H1 (cell line): ENCODE data around the gene HS3ST6. TPM values are rescaled to one million over a fixed set of nuclear protein-coding genes. Genes with fewer than 3 reads are reported as not detected.

Source experiments
- CTCF ChIA-PET: fragments of 300-600 bp; sonication (Branson Sonifier 250); formaldehyde crosslinking; loops from one replicate; lab custom pipeline; 2021; ENCODE audit not compliant: partially characterized antibody; lab: Charles Lee
- POLR2A ChIA-PET: fragments of 300-600 bp; sonication (Branson Sonifier 250); formaldehyde crosslinking; loops from one replicate; lab custom pipeline; 2021; ENCODE audit warnings: inconsistent platforms; ENCODE audit not compliant: partially characterized antibody; lab: Charles Lee
- DNase-seq, 2 experiments: peaks; one replicate each; pipeline versions ENCODE4 v3.0.0 to v3.0.0-alpha.2; 2010 to 2022; ENCODE audit warnings: low spot score in 2 of 2, low read depth in 1 of 2, mixed read lengths in 1 of 2
- FAIRE-seq: peaks from 2 replicates; lab custom pipeline; 2011; peaks lifted over from hg19 to GRCh38; lab: Jason Lieb, UNC
- H2AFZ ChIP-seq: 2 replicates; pipeline ENCODE4 v1.8.1; 2012; ENCODE audit warnings: low read length, inconsistent platforms
- H2AK5ac ChIP-seq: 2 replicates; pipeline ENCODE4 v1.6.1; 2013; ENCODE audit warnings: low read depth, low read length
- H2BK120ac ChIP-seq: replicated peaks from 2 replicates; pipeline ENCODE3; 2013; ENCODE audit warnings: low read depth, low read length, inconsistent platforms
- H2BK12ac ChIP-seq: 2 replicates; pipeline ENCODE4 v1.6.1; 2013; ENCODE audit warnings: low read depth, low read length
- H2BK15ac ChIP-seq: 2 replicates; pipeline ENCODE4 v1.6.1; 2013; ENCODE audit warnings: low read length
- H2BK20ac ChIP-seq: 2 replicates; pipeline ENCODE4 v1.6.1; 2013; ENCODE audit warnings: low read length
- H2BK5ac ChIP-seq: 2 replicates; pipeline ENCODE4 v1.6.1; 2013; ENCODE audit warnings: low read depth, low read length
- H3K14ac ChIP-seq: 2 replicates; pipeline ENCODE4 v1.6.1; 2013; ENCODE audit warnings: inconsistent platforms; ENCODE audit not compliant: insufficient read length
- H3K18ac ChIP-seq: 2 replicates; pipeline ENCODE4 v1.6.1; 2013; ENCODE audit warnings: low read length; ENCODE audit errors: extremely low read depth
- H3K23ac ChIP-seq: 2 replicates; pipeline ENCODE4 v1.6.1; 2013; ENCODE audit warnings: inconsistent platforms; ENCODE audit not compliant: insufficient read length
- H3K23me2 ChIP-seq: 2 replicates; pipeline ENCODE4 v1.6.1; 2013; ENCODE audit warnings: low read depth, low read length
- H3K27ac ChIP-seq: 2 replicates; pipeline ENCODE4 v1.6.1; 2011; ENCODE audit warnings: low read depth, low read length, inconsistent platforms
- H3K27me3 ChIP-seq, 4 experiments: replicated peaks in 1 of 4; 1 replicate in 1 of 4; 2 replicates in 3 of 4; pipeline versions ENCODE4 v1.6.1 to v1.8.1; 2011 to 2013; ENCODE audit warnings: low read length in 3 of 4, mild to moderate bottlenecking in 3 of 4, inconsistent platforms in 2 of 4, mixed read lengths in 2 of 4, moderate library complexity in 1 of 4; ENCODE audit not compliant: control insufficient read depth in 3 of 4, insufficient read depth in 3 of 4; ENCODE audit errors: extremely low read depth in 1 of 4
- H3K36me3 ChIP-seq, 4 experiments: 2 replicates each; pipeline versions ENCODE4 v1.6.1 to v1.8.1; 2011 to 2013; ENCODE audit warnings: mild to moderate bottlenecking in 4 of 4, low read length in 3 of 4, moderate library complexity in 2 of 4, control low read depth in 1 of 4, inconsistent platforms in 1 of 4; ENCODE audit not compliant: insufficient read depth in 4 of 4, control insufficient read depth in 2 of 4
- H3K4ac ChIP-seq: replicated peaks from 2 replicates; pipeline ENCODE3; 2013; ENCODE audit warnings: low read length, low read depth, mixed read lengths, inconsistent platforms; ENCODE audit not compliant: insufficient read length
- H3K4me1 ChIP-seq, 4 experiments: replicated peaks in 1 of 4; 1 replicate in 1 of 4; 2 replicates in 3 of 4; pipeline versions ENCODE4 v1.6.1 to v1.8.1; 2011 to 2013; ENCODE audit warnings: low read length in 3 of 4, inconsistent platforms in 2 of 4, mixed read lengths in 1 of 4; ENCODE audit not compliant: insufficient read depth in 4 of 4, control insufficient read depth in 3 of 4
- H3K4me2 ChIP-seq, 2 experiments: 2 replicates each; pipeline versions ENCODE4 v1.6.1 to v1.8.1; 2011 to 2013; ENCODE audit warnings: low read depth in 2 of 2, low read length in 2 of 2, control low read depth in 1 of 2, inconsistent platforms in 1 of 2, mild to moderate bottlenecking in 1 of 2; ENCODE audit not compliant: insufficient read depth in 1 of 2
- H3K4me3 ChIP-seq, 4 experiments: fragments of 200-600, 300-600 bp in 1 of 4; sonication (generic), shearing (Covaris generic), sonication (Bioruptor Twin) in 1 of 4; 2 replicates each; pipeline versions ENCODE4 v1.5.1 to v1.8.1; 2011 to 2016; ENCODE audit warnings: low read length in 4 of 4, low read depth in 3 of 4, control low read depth in 2 of 4, inconsistent platforms in 2 of 4, mild to moderate bottlenecking in 2 of 4, mixed read lengths in 1 of 4, moderate library complexity in 1 of 4; ENCODE audit not compliant: insufficient read depth in 2 of 4; ENCODE audit errors: extremely low read depth in 1 of 4
- H3K56ac ChIP-seq: replicated peaks from 2 replicates; pipeline ENCODE3; 2013; ENCODE audit warnings: low read depth, mild to moderate bottlenecking, mixed read lengths, low read length, inconsistent platforms; ENCODE audit not compliant: insufficient read length
- H3K79me1 ChIP-seq: 2 replicates; pipeline ENCODE4 v1.6.1; 2013; ENCODE audit warnings: low read depth, low read length, control low read depth
- H3K79me2 ChIP-seq, 2 experiments: 2 replicates each; pipeline versions ENCODE4 v1.6.1 to v1.8.1; 2012 to 2013; ENCODE audit warnings: low read length in 2 of 2, mild to moderate bottlenecking in 2 of 2, inconsistent platforms in 1 of 2; ENCODE audit not compliant: insufficient read depth in 2 of 2, control insufficient read depth in 1 of 2
- H3K9ac ChIP-seq, 4 experiments: replicated peaks in 1 of 4; 1 replicate in 1 of 4; 2 replicates in 3 of 4; pipeline versions ENCODE4 v1.6.1 to v1.8.1; 2011 to 2013; ENCODE audit warnings: low read depth in 3 of 4, low read length in 3 of 4, control low read depth in 2 of 4, mild to moderate bottlenecking in 2 of 4, moderate library complexity in 2 of 4, inconsistent platforms in 1 of 4; ENCODE audit errors: extremely low read depth in 1 of 4
- H3K9me3 ChIP-seq, 2 experiments: 2 replicates each; pipeline versions ENCODE4 v1.6.1 to v1.8.1; 2012 to 2013; ENCODE audit warnings: mild to moderate bottlenecking in 2 of 2, moderate library complexity in 2 of 2, control low read depth in 1 of 2, inconsistent platforms in 1 of 2, low read depth in 1 of 2, low read length in 1 of 2, mixed read lengths in 1 of 2; ENCODE audit not compliant: insufficient read depth in 2 of 2
- H4K20me1 ChIP-seq, 2 experiments: replicated peaks in 1 of 2; 2 replicates each; pipeline versions ENCODE3 to v1.8.1; 2011 to 2013; ENCODE audit warnings: inconsistent platforms in 2 of 2, low read length in 2 of 2, mild to moderate bottlenecking in 1 of 2; ENCODE audit not compliant: insufficient read depth in 2 of 2, control insufficient read depth in 1 of 2
- H4K5ac ChIP-seq: 2 replicates; pipeline ENCODE4 v1.6.1; 2013; ENCODE audit warnings: low read length, low read depth, mixed read lengths, inconsistent platforms; ENCODE audit not compliant: insufficient read length
- H4K8ac ChIP-seq: 2 replicates; pipeline ENCODE4 v1.8.0; 2013; ENCODE audit warnings: mild to moderate bottlenecking, moderate library complexity, low read length, inconsistent platforms; ENCODE audit not compliant: insufficient read depth; ENCODE audit errors: extremely low read depth
- H4K91ac ChIP-seq: replicated peaks from 2 replicates; pipeline ENCODE3; 2013; ENCODE audit warnings: low read length, mixed read lengths, inconsistent platforms; ENCODE audit not compliant: insufficient read length
- CTCF ChIP-seq, 3 experiments: IDR thresholded peaks; 1 replicate in 2 of 3; 2 replicates in 1 of 3; pipeline versions ENCODE4 v1.5.1 to v1.6.1; 2011; ENCODE audit warnings: low read length in 3 of 3, mild to moderate bottlenecking in 3 of 3, inconsistent platforms in 2 of 3, low read depth in 1 of 3, moderate library complexity in 1 of 3; ENCODE audit not compliant: insufficient read depth in 1 of 3; ENCODE audit errors: control extremely low read depth in 1 of 3
- RAD21 ChIP-seq, 2 experiments: IDR thresholded peaks in 1 of 2; conservative IDR thresholded peaks in 1 of 2; 2 replicates each; pipeline ENCODE4 v1.6.1; 2011; ENCODE audit warnings: low read depth in 2 of 2, low read length in 2 of 2, improper control_type of control experiment in 1 of 2, inconsistent platforms in 1 of 2, mild to moderate bottlenecking in 1 of 2, moderate library complexity in 1 of 2
- SP4 ChIP-seq: IDR thresholded peaks from 2 replicates; pipeline ENCODE4 v1.6.1; 2012; ENCODE audit warnings: low read length, inconsistent platforms
- WGBS, 2 experiments: shearing (Covaris generic) in 1 of 2; methylation state at CpG; one replicate each; pipeline versions ENCODE4 v1.1.6 to v1.1.7; 2013 to 2015; ENCODE audit warnings: low lambda C conversion rate in 2 of 2, mixed read lengths in 2 of 2, inconsistent platforms in 1 of 2, low coverage in 1 of 2, missing lambda C conversion rate in 1 of 2; ENCODE audit not compliant: insufficient replicate concordance in 2 of 2, insufficient coverage in 1 of 2, insufficient read length in 1 of 2; ENCODE audit errors: extremely low coverage in 1 of 2, missing lambda C conversion rate in 1 of 2; 5-methylcytosine and 5-hydroxymethylcytosine counted together
- polyA plus RNA-seq, 7 experiments: library from polyadenylated mRNA; depleted of rRNA in 3 of 7; stranded (reverse) in 5 of 7; unstranded in 2 of 7; fragments of >200 nt in 5 of 7; fragments of 200-250 nt in 2 of 7; gene quantifications; 1 replicate in 5 of 7; 2 replicates in 1 of 7; 4 replicates in 1 of 7; pipeline versions ENCODE4 v1.2.1 to v1.2.3, GENCODE V29; 2011 to 2013; ENCODE audit warnings: missing spikeins in 2 of 7, mixed read lengths in 2 of 7
- total RNA-seq: library from RNA; stranded (reverse); fragmentation: NEBNext Ultra II Directional; extraction: Animal tissue kit (Norgen Biotek cat#: 25700); gene quantifications from 2 replicates; pipeline ENCODE4 v1.2.1, GENCODE V29; 2021

Gene HS3ST6
- total and polyA plus RNA-seq, 2 of the 8 experiments (the other 6 are each of a cell fraction or from before 2014, with no cell fraction given): 0.36 to 0.39 TPM

- H3K23me2 ChIP-seq: no peaks in the 10 kb centered on the region
- no peak overlapping the region for H2AK5ac ChIP-seq
- CTCF ChIA-PET: interaction anchor here (0.6 to 6.6 kb wide), 24 partner anchors 9 to 1376 kb away, joined by 3 to 75 read pairs (median 4); partner anchors contain the start of gene MSRB1
- H2BK5ac ChIP-seq: no peak overlapping the region
- no peak for DNase-seq
- no peak overlapping the region for H4K5ac ChIP-seq
- H4K91ac ChIP-seq: no peak overlapping the region
- WGBS, 2 experiments: 42% methylated on average over 4 of the region's 4 CpGs; no CpG with 5 or more reads in 1 of the 2 experiments
- no peak overlapping the region for H3K9ac ChIP-seq
- no peaks in the 10 kb centered on the region for H3K79me2 ChIP-seq
- peak in 2 of 3 experiments; percentile 8 to 31; a peak in 3 of 4 replicates for TF ChIP-seq CTCF (IDR thresholded peaks at IDR 0.05; ENCODE audit: control extremely low read depth in 1 of 3, insufficient read depth in 1 of 3, low read depth in 1 of 3, low read length in 3 of 3)
- TF ChIP-seq SP4: no peak
- TF ChIP-seq RAD21 (IDR thresholded peaks at IDR 0.05 in 1 of 2, conservative IDR thresholded peaks at IDR 0.05 in 1 of 2; ENCODE audit: low read depth in 2 of 2, low read length in 2 of 2): peak; percentile 45 to 58
- no peak overlapping the region for H2BK15ac ChIP-seq
- H2BK120ac ChIP-seq: no peak overlapping the region
- H4K8ac ChIP-seq: no peak overlapping the region
- H3K36me3 ChIP-seq: no peaks in the 10 kb centered on the region
- no peak overlapping the region for H2AFZ ChIP-seq
- H3K4me2 ChIP-seq: no peak overlapping the region
- H3K9me3 ChIP-seq: no peaks in the 10 kb centered on the region
- no peak overlapping the region for H2BK20ac ChIP-seq
- POLR2A ChIA-PET: interaction anchor here (1.0 to 2.6 kb wide), 4 partner anchors 57 to 101 kb away, joined by 3 to 8 read pairs (median 6); partner anchors contain the start of gene RPS2
- H3K79me1 ChIP-seq: no peaks in the 10 kb centered on the region
- H3K4me1 ChIP-seq: no peaks in the 10 kb centered on the region
- H3K27me3 ChIP-seq: peaks cover 0 to 3% (median under 1%) of the 10 kb centered on the region in 4 experiments; a peak in 5 of 7 replicates
- no peak overlapping the region for H3K56ac ChIP-seq
- no peak overlapping the region for H3K14ac ChIP-seq
- H3K4me3 ChIP-seq: no peak overlapping the region
- H4K20me1 ChIP-seq: no peaks in the 10 kb centered on the region
- H3K27ac ChIP-seq: no peak overlapping the region
- no peak overlapping the region for H3K23ac ChIP-seq
- no peak overlapping the region for H3K18ac ChIP-seq
- H2BK12ac ChIP-seq: no peak overlapping the region
- no peak overlapping the region for H3K4ac ChIP-seq
- FAIRE-seq: no peak
Measured at GRCh38 chr16:1863681-1864460, 54.3 kb downstream of the HS3ST6 start.
